ENCODE results near the gene CHRNA5. TPM values are rescaled to one million over a fixed set of nuclear protein-coding genes. Genes with fewer than 3 reads are reported as not detected.

The CHRNA5 gene
- total RNA-seq = 2.2 TPM

DNA sequence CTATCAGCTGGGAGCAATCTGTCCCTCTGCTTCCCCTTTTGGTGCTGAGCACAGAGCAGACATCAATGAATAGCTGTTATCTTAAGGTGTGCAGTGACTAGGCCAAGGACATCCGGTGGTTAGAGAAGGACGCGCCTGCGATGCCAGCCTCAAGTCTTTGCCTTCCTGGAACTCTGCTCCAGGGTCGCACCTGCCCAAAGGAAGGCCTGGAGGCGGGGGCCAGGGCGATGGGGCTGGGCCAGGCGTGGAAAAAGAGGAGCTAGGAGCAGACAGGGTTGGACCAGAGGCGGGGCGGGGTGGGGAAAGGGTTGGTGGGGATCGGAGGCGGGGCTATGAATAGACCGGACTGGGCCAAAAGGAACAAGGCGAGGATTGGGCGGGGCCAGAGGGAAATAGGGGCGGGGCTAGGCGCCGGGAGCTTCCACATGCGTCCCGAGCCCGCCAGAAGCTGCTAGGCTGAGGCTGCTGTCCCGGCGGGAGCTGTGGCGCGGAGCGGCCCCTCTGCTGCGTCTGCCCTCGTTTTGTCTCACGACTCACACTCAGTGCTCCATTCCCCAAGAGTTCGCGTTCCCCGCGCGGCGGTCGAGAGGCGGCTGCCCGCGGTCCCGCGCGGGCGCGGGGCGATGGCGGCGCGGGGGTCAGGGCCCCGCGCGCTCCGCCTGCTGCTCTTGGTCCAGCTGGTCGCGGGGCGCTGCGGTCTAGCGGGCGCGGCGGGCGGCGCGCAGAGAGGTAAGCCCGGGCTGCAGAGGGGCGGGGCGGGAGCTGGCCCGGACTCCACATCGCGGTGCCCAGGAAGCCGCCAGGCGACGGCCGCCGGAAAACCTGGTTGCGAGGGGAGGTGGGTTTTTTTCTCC is at the start of gene CHRNA5:
Gene CHRNA5 (plus strand): TSS at position 424 of the 854 bp plus-strand sequence. CDS start 200 bp downstream, at position 624.

DNA sequence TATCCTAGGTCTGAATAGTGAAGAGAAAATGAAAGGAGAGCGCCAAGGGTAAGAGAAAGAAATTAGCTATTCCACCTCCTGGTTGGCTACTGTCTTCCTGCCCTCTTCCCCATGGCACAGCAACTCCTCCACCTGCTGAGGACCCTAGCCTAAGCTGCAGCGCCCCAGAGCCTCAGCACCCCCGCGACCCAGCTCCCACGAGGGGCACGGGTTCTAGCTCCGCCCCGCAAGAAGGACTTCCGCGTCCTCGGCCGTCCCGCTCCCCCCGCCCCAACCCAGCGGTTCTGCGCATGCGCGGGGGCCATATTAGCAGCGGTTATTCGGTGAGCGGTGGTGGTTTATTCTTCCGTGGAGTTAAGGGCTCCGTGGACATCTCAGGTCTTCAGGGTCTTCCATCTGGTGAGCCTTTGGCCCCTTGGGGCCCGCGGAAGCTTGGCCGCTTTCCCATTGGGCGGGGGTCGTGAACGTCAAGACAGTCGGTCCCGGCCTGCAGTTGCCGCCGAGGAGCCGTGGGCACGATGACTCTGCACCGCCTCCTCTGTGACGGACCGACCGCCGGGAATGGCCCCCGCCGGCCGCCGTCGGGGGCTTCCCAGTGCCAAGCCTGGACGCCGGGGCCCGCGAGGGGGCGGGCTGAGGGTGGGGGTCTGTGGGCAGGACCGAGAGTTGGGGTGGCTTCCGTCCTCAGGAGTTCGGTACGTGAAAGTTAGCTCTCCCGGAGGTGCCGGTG is 25.0 kb upstream of the CHRNA5 start, which contains the start of gene PSMA4:
Gene PSMA4 (plus strand): TSS at position 304 of the 730 bp plus-strand sequence. CDS start 1,484 bp downstream, outside the sequence.

DNA sequence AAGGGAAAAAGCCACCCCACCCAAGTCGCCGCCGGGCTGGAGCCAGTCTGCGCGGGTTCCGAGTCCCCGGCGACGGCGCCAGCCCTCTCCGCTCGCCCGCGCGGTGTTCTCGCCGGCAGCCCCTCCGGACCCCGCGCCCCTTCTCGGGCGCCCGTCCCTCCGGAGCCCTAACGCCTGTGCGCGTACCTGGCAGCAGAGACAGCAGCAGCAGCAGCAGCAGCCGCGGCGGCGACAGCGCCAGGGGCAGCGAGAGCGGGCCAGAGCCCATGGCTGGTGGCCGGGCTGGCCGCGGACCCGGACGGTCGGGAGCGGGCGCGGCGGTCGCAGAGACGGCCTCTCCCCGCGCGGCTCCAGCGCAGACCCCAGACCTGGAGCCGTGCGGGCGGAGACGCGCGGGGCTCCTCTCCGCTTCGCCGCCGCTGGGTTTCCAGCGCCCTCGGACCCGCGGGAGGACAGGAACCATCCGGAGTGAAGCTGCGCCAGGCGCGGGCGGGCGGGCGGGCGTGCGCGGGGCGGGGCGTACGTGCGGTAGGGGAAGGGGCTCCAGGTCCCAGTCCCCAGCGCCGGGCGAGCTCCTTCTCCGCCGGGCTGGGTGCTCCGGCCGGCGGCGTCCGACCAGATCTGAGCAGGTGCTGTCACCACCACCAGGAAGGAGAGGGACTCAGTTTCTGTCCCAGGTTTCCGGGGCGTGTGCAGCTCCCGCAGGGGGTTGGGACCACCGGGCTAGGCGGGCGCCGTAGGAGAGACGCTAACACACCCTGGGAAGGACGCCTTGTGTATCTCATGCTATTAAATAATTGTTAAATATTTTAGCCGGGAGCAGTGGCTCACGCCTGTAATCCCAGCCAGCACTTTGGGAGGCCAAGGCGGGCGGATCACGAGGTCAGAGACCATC is 55.5 kb downstream of the CHRNA5 start, which contains the start of gene CHRNA3:
Gene CHRNA3 (minus strand): TSS at position 470 of the 895 bp plus-strand sequence. CDS start 202 bp downstream, at position 268.

DNA sequence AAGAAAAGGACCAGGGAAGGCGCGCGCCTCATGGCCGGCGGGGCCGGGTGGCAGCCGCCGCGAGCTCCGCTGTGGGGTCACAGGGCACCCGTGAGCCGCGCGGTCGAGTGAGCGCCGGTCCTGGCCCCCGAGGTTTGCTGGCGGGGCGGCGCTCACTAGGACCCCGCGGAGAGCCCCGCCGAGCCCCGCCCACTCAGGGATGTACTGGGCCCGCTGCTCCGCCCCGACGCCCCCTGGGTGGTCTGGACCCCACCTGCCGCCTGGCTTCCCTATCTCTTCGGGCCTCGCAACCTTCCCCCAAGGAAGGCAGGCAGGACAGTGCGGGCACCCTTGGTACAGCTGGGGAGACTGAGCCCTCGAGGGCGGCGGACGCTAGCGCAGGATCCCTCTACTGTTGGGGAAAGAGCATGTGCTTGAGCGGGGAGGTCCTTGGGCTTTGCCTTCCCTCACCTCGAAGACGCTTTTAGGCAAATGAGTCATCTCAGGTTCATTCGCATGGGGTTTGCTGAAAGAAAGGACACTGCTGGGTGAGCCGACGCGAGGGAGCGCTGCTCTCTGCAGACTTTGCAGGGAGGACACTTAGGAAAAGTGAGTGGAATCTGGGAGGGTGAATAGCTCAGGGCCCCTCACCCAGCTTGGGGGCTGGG is 75.9 kb downstream of the CHRNA5 start, which contains the start of gene CHRNB4:
Gene CHRNB4 (minus strand): TSS at position 109 of the 647 bp plus-strand sequence. CDS start 77 bp downstream, at position 32.

Small RNA genes within 50 kb of the gene (small RNA-seq; reads per million reads assigned to genes)
- gene AC067863.2 (ENCODE audit: low replicate concordance) = not detected

Other genes starting within 250 kb of the CHRNA5 start
- gene CRABP1, start 225.2 kb upstream of the CHRNA5 start, total RNA-seq = 13.6 TPM
- 66.9 TPM for gene IREB2, start 127.3 kb upstream of the CHRNA5 start, total RNA-seq
- gene HYKK, start 57.9 kb upstream of the CHRNA5 start, total RNA-seq = 8.8 TPM
- gene PSMA4, start 25.1 kb upstream of the CHRNA5 start, total RNA-seq = 109 TPM
- gene CHRNA3, start 55.5 kb downstream of the CHRNA5 start, total RNA-seq = 0.41 TPM
- 2.0 TPM for gene CHRNB4, start 75.7 kb downstream of the CHRNA5 start, total RNA-seq
- 37.3 TPM for gene ADAMTS7, start 245.9 kb downstream of the CHRNA5 start, total RNA-seq